ENCODE results near the gene SLC9A1.

- no peak for TF ChIP-seq EZH2 (IDR thresholded peaks at IDR 0.05; ENCODE audit: low read depth)
- TF ChIP-seq, protein P1, sequence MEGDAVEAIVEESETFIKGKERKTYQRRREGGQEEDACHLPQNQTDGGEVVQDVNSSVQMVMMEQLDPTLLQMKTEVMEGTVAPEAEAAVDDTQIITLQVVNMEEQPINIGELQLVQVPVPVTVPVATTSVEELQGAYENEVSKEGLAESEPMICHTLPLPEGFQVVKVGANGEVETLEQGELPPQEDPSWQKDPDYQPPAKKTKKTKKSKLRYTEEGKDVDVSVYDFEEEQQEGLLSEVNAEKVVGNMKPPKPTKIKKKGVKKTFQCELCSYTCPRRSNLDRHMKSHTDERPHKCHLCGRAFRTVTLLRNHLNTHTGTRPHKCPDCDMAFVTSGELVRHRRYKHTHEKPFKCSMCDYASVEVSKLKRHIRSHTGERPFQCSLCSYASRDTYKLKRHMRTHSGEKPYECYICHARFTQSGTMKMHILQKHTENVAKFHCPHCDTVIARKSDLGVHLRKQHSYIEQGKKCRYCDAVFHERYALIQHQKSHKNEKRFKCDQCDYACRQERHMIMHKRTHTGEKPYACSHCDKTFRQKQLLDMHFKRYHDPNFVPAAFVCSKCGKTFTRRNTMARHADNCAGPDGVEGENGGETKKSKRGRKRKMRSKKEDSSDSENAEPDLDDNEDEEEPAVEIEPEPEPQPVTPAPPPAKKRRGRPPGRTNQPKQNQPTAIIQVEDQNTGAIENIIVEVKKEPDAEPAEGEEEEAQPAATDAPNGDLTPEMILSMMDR (conservative IDR thresholded peaks at IDR 0.05), result no peak
Observed at GRCh38 chr1:27052527-27052926, 102.4 kb downstream of the SLC9A1 start.
